HG03558 (cell line): ENCODE data around the gene ACER3.
"Not testable (repeated sequence)": the region's sequence is repeated elsewhere in the genome, so short reads cannot be mapped to it uniquely, and the experiment has no call there.

Experiments used
- ATAC-seq: cut with Tn5 transposase; IDR thresholded peaks from one replicate; pipeline ENCODE4 v1.9.1; 2021; ENCODE audit warnings: moderate number of reproducible peaks; ENCODE audit not compliant: unreplicated experiment; ENCODE audit errors: extremely low read depth

Gene ACER3

DNA sequence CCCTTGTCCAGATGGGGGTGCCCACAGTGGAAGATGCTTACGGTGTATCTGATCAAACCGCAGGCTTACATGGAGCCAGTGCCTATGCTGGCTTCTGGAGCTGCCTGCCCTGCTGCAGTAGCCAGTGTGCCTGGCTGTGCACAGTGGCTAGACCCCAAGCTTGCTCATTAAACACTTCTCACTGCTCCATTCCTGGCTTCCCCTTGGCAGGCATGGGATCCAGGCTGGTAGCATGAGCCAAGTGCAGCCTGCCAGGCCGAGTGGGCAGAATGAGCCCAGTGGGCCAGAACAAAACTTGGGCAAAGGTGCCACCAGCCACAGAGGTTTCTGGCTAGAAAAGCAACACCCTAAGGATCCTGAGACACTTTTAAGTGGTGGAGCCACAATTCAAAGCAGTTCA is 118.1 kb downstream of the ACER3 start:
- no peak for ATAC-seq

- no peak for ATAC-seq
Observed at GRCh38 chr11:76980196-76980595, 119.5 kb downstream of the ACER3 start.

DNA sequence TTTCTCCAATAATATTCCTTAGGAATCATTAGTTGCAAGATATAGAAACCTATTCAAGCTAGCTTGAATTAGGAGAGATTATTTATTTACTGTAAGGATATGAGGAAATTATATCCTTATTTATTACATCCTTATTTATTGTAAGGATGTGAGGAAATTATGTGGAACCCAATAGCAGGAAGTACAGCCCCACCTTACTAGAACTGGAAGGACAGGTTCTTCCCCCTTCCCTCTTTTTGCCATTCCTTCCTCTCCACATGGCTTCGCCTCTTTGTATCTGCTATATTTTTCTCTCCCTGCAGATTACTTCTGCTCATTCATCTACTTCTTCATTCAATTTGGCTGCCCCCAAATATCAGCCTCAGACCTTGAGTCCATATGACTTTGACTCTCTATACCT is 124.0 kb downstream of the ACER3 start:
- no peak for ATAC-seq

- no peak for ATAC-seq
Observed at GRCh38 chr11:76987203-76987602, 126.5 kb downstream of the ACER3 start.

DNA sequence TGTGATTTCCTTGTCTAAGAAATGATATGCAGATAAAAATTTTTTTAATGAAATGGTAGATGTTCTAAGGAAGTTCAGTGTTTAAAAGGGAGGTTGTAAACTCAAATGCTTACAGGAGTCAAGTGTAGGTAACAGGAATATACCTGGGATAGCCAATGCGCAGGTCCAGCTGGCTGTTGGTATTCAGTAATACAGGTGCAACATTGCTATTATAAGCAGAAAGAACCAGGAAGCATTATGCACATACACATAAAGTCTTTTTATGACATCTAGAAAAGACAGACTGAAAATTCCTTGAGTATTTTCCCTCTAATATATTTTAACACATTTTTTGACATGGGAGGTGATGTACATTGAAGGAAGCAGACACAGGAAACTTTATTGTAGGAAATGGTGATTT is 129.9 kb downstream of the ACER3 start:
- ATAC-seq, result no peak

- ATAC-seq, result no peak
Observed at GRCh38 chr11:76995081-76995576, 134.4 kb downstream of the ACER3 start.

- no peak for ATAC-seq
Observed at GRCh38 chr11:76997512-76997911, 136.8 kb downstream of the ACER3 start.

DNA sequence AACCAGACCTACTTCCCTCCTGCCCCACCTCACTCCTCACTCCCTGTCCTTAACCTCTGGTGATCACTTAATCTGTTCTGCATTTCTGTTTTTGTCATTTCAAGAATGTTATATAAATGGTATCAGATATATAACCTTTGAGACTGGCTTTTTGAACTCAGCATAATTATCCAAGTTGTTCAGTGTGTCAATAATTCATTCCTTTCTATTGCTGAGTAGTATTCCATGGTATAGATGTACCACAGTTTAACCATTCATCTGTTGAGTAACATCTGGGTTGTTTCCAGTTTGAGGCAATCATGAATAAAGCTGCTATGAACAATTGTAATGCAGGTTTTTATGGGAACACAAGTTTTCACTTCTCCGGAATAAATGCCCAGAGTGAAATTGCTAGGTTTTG is 138.9 kb downstream of the ACER3 start:
- no peak for ATAC-seq

DNA sequence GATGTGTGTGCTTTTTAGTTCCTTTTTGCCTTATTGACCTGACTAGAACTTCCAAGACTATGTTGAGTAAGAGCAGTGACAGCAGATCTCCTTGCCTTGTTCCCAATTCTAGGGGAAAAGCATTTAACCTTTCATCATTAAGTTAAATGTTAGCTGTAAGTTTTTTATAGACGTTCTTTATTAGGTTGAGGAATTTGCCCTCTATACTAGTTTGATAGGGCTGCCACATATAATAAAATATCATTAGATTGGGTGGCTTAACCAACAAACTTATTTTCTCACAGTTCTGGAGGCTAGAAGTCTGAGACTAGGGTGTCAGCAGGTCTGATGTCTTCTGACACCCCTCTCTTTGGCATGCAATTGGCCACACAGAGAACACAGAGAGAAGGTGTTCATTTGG is 140.9 kb downstream of the ACER3 start:
- no peak for ATAC-seq

- no peak for ATAC-seq
Observed at GRCh38 chr11:77002776-77003175, 142.1 kb downstream of the ACER3 start.

GRCh38 chr11:77003963-77004362 is 143.2 kb downstream of the ACER3 start:
- no peak for ATAC-seq

DNA sequence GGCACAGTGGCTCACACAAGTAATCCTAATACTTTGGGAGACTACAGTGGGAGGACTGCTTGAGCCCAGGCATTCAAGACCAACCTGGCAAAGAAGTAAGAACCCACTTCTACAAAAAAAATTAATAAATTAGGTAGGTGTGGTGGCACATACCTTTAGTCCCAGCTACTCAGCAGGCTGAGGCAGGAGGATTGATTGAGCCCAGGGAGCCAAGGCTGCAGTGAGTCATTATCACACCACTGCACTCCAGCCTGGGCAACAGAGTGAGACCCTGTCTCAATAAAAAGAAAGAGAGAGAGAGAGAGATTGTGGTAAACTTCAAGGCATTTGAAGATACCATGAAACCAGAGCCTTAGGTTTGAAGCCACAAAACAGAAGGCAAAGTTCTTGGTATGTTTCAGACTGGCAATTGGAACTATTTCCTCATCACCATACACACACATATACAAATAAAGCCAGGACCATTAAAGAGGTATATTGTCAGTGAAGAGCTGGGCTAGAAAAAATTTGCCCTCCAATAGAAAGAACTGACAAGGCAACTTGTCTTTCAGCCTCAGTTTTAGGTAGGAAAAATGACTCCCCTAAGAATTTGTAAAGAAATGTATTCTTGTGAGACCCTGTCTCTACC is 148.9 kb downstream of the ACER3 start:
- ATAC-seq, result no peak

GRCh38 chr11:77014669-77015068 is 154.0 kb downstream of the ACER3 start:
- ATAC-seq, result no peak

- not testable (repeated sequence) for ATAC-seq
Observed at GRCh38 chr11:77018396-77018924, 157.7 kb downstream of the ACER3 start.

DNA sequence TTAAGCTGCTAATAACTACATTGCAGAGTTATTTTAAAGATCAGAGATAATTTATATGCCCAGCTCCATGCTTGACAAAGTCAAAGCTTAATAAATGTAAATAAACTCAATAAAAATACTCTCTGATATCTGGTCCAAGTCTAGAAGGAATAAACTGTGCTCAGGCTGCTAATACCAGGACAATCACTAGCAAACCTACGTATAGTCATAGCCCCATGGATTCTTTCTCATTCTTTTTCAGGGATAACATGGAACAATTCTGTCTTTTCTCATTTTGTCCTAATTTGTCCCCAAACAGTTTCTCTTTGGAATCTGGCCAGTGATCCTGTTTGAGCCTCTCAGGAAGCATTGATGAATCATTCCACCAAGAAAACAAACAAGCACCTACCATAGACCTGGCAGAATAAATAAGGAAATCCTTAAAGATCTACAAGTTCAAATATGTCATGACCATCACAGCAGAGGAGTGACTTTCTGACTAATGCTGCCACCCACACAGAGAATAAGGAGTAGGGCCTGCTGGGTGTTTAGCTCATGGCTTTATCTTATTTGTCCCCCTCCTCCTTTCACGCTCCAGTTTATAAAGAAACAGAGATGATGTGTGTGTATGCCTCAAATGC is 159.4 kb downstream of the ACER3 start:
- no peak for ATAC-seq

DNA sequence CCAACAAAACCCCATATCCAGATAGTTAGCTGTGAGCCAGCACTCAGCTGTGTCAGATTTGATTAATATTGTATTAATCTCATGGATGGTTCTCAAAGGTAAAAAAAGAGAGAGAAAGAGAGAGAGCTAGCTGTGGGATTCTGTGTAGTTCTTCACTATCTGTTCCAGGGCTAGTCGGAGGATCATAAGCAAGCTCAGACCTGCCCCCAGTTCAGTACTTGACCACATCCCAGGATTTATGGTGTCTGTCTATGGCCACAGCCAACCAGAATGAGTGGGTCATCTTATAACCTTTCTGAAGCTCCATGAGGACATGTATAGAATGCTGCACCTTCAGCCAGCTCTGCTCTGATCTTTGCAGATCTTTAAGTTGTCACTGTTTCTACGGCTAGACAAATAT is 160.0 kb downstream of the ACER3 start:
- ATAC-seq, result no peak

- ATAC-seq, result no peak
Observed at GRCh38 chr11:77024745-77025144, 164.0 kb downstream of the ACER3 start.

DNA sequence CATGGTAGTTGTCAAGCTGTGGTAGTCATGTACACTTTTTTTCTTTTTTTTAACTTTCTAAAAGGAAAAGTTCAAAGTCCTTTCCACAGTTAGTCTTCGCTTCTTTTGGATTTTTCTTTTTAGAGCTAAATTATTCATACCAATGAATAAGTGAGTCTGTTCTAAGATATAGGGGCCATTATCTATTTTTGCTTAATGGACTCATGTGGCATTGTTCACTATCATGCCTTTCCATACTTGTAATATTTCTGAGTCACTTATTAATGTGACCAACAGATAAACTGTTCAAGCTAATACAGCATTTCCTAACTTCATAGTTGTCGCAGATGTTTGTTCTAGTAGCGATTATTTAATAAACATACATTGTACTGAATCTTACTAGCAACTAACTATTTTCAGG is 165.5 kb downstream of the ACER3 start:
- ATAC-seq, result no peak

GRCh38 chr11:77026743-77027142 is 166.0 kb downstream of the ACER3 start:
- no peak for ATAC-seq

- no peak for ATAC-seq
Observed at GRCh38 chr11:77027275-77027674, 166.6 kb downstream of the ACER3 start.

DNA sequence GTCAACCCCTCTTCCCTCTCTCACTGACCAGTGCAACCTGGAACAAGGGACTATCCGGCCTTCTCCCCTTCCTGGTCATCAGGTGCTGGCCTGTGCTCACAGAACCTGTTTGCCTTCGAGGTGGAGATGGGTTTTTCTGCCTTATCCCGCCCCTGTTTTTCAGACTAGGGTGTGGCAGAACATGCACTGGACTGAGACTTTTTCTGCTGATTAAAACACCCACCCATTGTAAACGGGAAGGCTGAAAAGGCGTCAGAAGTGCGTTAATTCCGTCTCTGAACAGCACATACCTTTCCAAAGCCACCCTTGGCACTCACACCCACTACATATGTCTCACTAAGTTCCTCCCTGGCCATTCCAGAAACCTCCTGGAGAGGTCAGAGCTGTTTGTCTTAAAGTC is 169.1 kb downstream of the ACER3 start:
- no peak for ATAC-seq

GRCh38 chr11:77030834-77031414 is 170.2 kb downstream of the ACER3 start:
- no peak for ATAC-seq
